Stimulated activated CD8-positive, alpha-beta memory T cell treated with anti-CD3 and anti-CD28 coated beads, Interleukin-7, amount 100 ng/mL, for 1 hour (primary cell): ENCODE results near the gene PTPRJ.
"Not testable (repeated sequence)": the region's sequence is repeated elsewhere in the genome, so short reads cannot be mapped to it uniquely, and the experiment has no call there.

Source experiments
- DNase-seq, 2 donors: peaks; one replicate each; pipeline ENCODE4 v3.0.0-alpha.2; 2020; ENCODE audit warnings: low read depth in 2 of 2

The PTPRJ gene

GRCh38 chr11:48116437-48117228 lies 136.3 kb downstream of the PTPRJ start:
- DNase-seq, result no peak

- DNase-seq, result no peak
Measured at GRCh38 chr11:48122246-48122645, 141.9 kb downstream of the PTPRJ start.

GRCh38 chr11:48122656-48123055 lies 142.3 kb downstream of the PTPRJ start:
- no peak for DNase-seq

GRCh38 chr11:48123254-48123875 lies 143.0 kb downstream of the PTPRJ start:
- DNase-seq, result no peak

- DNase-seq, result no peak
Measured at GRCh38 chr11:48123934-48124755, 143.8 kb downstream of the PTPRJ start.

GRCh38 chr11:48124880-48125279 lies 144.5 kb downstream of the PTPRJ start:
- DNase-seq, result no peak

- no peak for DNase-seq
Measured at GRCh38 chr11:48125866-48126265, 145.5 kb downstream of the PTPRJ start.

- no peak for DNase-seq
Measured at GRCh38 chr11:48127521-48128183, 147.3 kb downstream of the PTPRJ start.

- no peak for DNase-seq
Measured at GRCh38 chr11:48129697-48130395, 149.5 kb downstream of the PTPRJ start.

GRCh38 chr11:48134221-48134922 lies 154.0 kb downstream of the PTPRJ start:
- no peak for DNase-seq

GRCh38 chr11:48138222-48138621 lies 157.9 kb downstream of the PTPRJ start:
- DNase-seq, result no peak

GRCh38 chr11:48139896-48140295 lies 159.5 kb downstream of the PTPRJ start:
- DNase-seq, result not testable (repeated sequence)

GRCh38 chr11:48141475-48142122 lies 161.2 kb downstream of the PTPRJ start:
- no peak for DNase-seq

GRCh38 chr11:48142889-48143288 lies 162.5 kb downstream of the PTPRJ start:
- no peak for DNase-seq

GRCh38 chr11:48148749-48149148 lies 168.4 kb downstream of the PTPRJ start:
- no peak for DNase-seq

GRCh38 chr11:48150213-48150612 lies 169.9 kb downstream of the PTPRJ start:
- DNase-seq, result no peak

GRCh38 chr11:48154151-48154550 lies 173.8 kb downstream of the PTPRJ start:
- no peak for DNase-seq

GRCh38 chr11:48161951-48162884 lies 181.9 kb downstream of the PTPRJ start:
- no peak for DNase-seq

- DNase-seq, result no peak
Measured at GRCh38 chr11:48162885-48163268, 182.5 kb downstream of the PTPRJ start.
